ENCODE results near the gene JAK1. TPM values are rescaled to one million over a fixed set of nuclear protein-coding genes. Genes with fewer than 3 reads are reported as not detected.

JAK1 gene
- total and polyA plus RNA-seq, 10 of the 15 experiments (the other 5 are each of a cell fraction or from before 2014, with no cell fraction given): 9.6 to 45.5 (median 35.7) TPM

- no peak for FAIRE-seq
- no TSS peak for BruUV-seq (replicated peaks)
- SMC1A ChIA-PET (ENCODE audit: uncharacterized antibody, unreplicated experiment): no interaction called here
- H3K9ac ChIP-seq (ENCODE audit: control insufficient read depth, insufficient read depth, low read length): no peak overlapping the region
- H4K20me1 ChIP-seq (ENCODE audit: control insufficient read depth, insufficient read depth): no peaks in the 10 kb centered on the region
- no peak for TF ChIP-seq LARP7 (IDR thresholded peaks at IDR 0.05)
- TF ChIP-seq, protein P1, sequence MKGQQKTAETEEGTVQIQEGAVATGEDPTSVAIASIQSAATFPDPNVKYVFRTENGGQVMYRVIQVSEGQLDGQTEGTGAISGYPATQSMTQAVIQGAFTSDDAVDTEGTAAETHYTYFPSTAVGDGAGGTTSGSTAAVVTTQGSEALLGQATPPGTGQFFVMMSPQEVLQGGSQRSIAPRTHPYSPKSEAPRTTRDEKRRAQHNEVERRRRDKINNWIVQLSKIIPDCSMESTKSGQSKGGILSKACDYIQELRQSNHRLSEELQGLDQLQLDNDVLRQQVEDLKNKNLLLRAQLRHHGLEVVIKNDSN (IDR thresholded peaks at IDR 0.05; ENCODE audit: borderline replicate concordance, extremely low read length, insufficient read depth, low read depth, low read length): no peak
- TF ChIP-seq PKNOX1 (IDR thresholded peaks at IDR 0.05): no peak
- no peak for TF ChIP-seq IRF4 (IDR thresholded peaks at IDR 0.05; ENCODE audit: low read depth, low read length)
- TF ChIP-seq HCFC1 (IDR thresholded peaks at IDR 0.05; ENCODE audit: low read length): no peak
- no peak for TF ChIP-seq ATF7 (IDR thresholded peaks at IDR 0.05; ENCODE audit: low read depth)
- TF ChIP-seq MXI1 (IDR thresholded peaks at IDR 0.05; ENCODE audit: low read depth, low read length): no peak
- H3K36me3 ChIP-seq (ENCODE audit: control insufficient read depth in 2 of 2, insufficient read depth in 2 of 2, low read length in 1 of 2): no peaks in the 10 kb centered on the region
- CTCF ChIA-PET: no interaction called here
- in situ Hi-C loops (cut with MboI): no loop called here
- POLR2A ChIA-PET: no interaction called here
- no peaks in the 10 kb centered on the region for H3K27me3 ChIP-seq (replicated peaks in 1 of 2; ENCODE audit: control insufficient read depth in 2 of 2, insufficient read depth in 2 of 2, low read length in 1 of 2)
- H2AFZ ChIP-seq (ENCODE audit: control insufficient read depth, low read depth, low read length): no peak overlapping the region
- intact Hi-C loops (cut with micrococcal nuclease; ENCODE audit: unreplicated experiment): no loop called here
- no peak for DNase-seq (ENCODE audit: low read depth, low spot score)
- 78% methylated on average over 5 of the region's 5 CpGs for WGBS (ENCODE audit: insufficient coverage, insufficient replicate concordance, low lambda C conversion rate, missing lambda C conversion rate)
- H3K4me2 ChIP-seq (ENCODE audit: control insufficient read depth, insufficient read depth): no peak overlapping the region
- H3K79me2 ChIP-seq (ENCODE audit: control insufficient read depth, insufficient read depth, low read length): peaks cover 10% of the 10 kb centered on the region
- no peak for ATAC-seq
- RAD21 ChIA-PET (ENCODE audit: unreplicated experiment): no interaction called here
- H3K4me1 ChIP-seq (ENCODE audit: control insufficient read depth, insufficient read depth, low read length): no peaks in the 10 kb centered on the region
- no peaks in the 10 kb centered on the region for H3K9me3 ChIP-seq (replicated peaks; ENCODE audit: control insufficient read depth, insufficient read depth, low read length)
- H3K4me3 ChIP-seq: no peak overlapping the region
- no peak overlapping the region for H3K27ac ChIP-seq (ENCODE audit: control insufficient read depth, insufficient read depth)
Measured at GRCh38 chr1:64941461-64942117, 24.8 kb downstream of the JAK1 start.
